HepG2 (cell line): ENCODE data around the gene CUL9. TPM values are rescaled to one million over a fixed set of nuclear protein-coding genes. Genes with fewer than 3 reads are reported as not detected.

Experiments
- IRF2 ChIP-seq: IDR thresholded peaks from 2 replicates; pipeline ENCODE4 v1.6.1; 2018; ENCODE audit warnings: missing genetic modification reagents, missing compliant biosample characterization
- RARA ChIP-seq: IDR thresholded peaks from 2 replicates; pipeline ENCODE4 v1.6.1; 2016; ENCODE audit warnings: missing genetic modification reagents, missing compliant biosample characterization
- SMAD1 ChIP-seq: sonication (generic); formaldehyde crosslinking; IDR thresholded peaks from 2 replicates; pipeline ENCODE4 v1.4.0; 2020; ENCODE audit warnings: missing genetic modification reagents, low read depth, mild to moderate bottlenecking, borderline replicate concordance
- SMARCE1 ChIP-seq: fragments of 450-650 bp; IDR thresholded peaks from 2 replicates; pipeline ENCODE4 v1.6.1; 2017; ENCODE audit warnings: borderline replicate concordance
- SMC3 ChIP-seq: IDR thresholded peaks from 2 replicates; pipeline ENCODE4 v1.6.1; 2011; ENCODE audit warnings: low read length, improper control_type of control experiment
- TARDBP ChIP-seq: sonication (generic); formaldehyde crosslinking; IDR thresholded peaks from 2 replicates; pipeline ENCODE4 v1.8.0; 2022; ENCODE audit warnings: mild to moderate bottlenecking, missing genetic modification reagents
- TBX2 ChIP-seq: sonication (generic); formaldehyde crosslinking; IDR thresholded peaks from 2 replicates; pipeline ENCODE4 v1.5.0; 2020; ENCODE audit warnings: missing genetic modification reagents, mild to moderate bottlenecking, borderline replicate concordance
- ZFP1 ChIP-seq: IDR thresholded peaks from 2 replicates; pipeline ENCODE4 v1.6.1; 2016
- ZNF468 ChIP-seq: sonication (generic); formaldehyde crosslinking; IDR thresholded peaks from 2 replicates; pipeline ENCODE4 v1.8.0; 2022; ENCODE audit warnings: mild to moderate bottlenecking, moderate library complexity, missing genetic modification reagents
- ZNF749 ChIP-seq: sonication (generic); formaldehyde crosslinking; IDR thresholded peaks from 2 replicates; pipeline ENCODE4 v1.8.0; 2022; ENCODE audit warnings: mild to moderate bottlenecking, missing genetic modification reagents, moderate library complexity, borderline replicate concordance
- polyA plus RNA-seq, 8 experiments: library from polyadenylated mRNA; depleted of rRNA in 3 of 8; stranded (reverse) in 7 of 8; unstranded in 1 of 8; fragments of >200 nt; fragmentation: Illumina TruSeq in 4 of 8; extraction: Trizol in 4 of 8; gene quantifications; 2 replicates each; pipeline versions ENCODE4 v1.2.1 to v1.2.3, GENCODE V29; 2011 to 2016; ENCODE audit warnings: low read depth in 4 of 8, missing spikeins in 1 of 8, mixed read lengths in 1 of 8; ENCODE audit not compliant: insufficient read depth in 1 of 8
- total RNA-seq, 5 experiments: library from RNA; depleted of rRNA; stranded (reverse); fragments of >200 nt; fragmentation: Illumina TruSeq; extraction: Trizol; gene quantifications; 2 replicates each; pipeline ENCODE4 v1.2.3, GENCODE V29; 2016; ENCODE audit warnings: low read depth in 1 of 5
- TF ChIP-seq, protein P1 (sequence below): sonication (generic); formaldehyde crosslinking; IDR thresholded peaks from 2 replicates; pipeline ENCODE4 v1.4.0; 2020; ENCODE audit warnings: mild to moderate bottlenecking, missing genetic modification reagents
- TF ChIP-seq, protein P2 (sequence below): sonication (generic); formaldehyde crosslinking; IDR thresholded peaks from 2 replicates; pipeline ENCODE4 v1.5.0; 2020; ENCODE audit warnings: mild to moderate bottlenecking, missing genetic modification reagents, borderline replicate concordance
- TF ChIP-seq, protein P3 (sequence below): sonication (generic); formaldehyde crosslinking; IDR thresholded peaks from 2 replicates; pipeline ENCODE4 v1.4.0; 2020; ENCODE audit warnings: missing genetic modification reagents; ENCODE audit errors: not compliant biosample characterization
- TF ChIP-seq, protein P4 (sequence below): sonication (generic); formaldehyde crosslinking; conservative IDR thresholded peaks from 2 replicates; pipeline ENCODE4 v1.4.0; 2020; ENCODE audit warnings: missing genetic modification reagents

CUL9 gene
- total and polyA plus RNA-seq, 2 of the 13 experiments (the other 11 are each of a cell fraction or from before 2014, with no cell fraction given) = 11.4 to 13.7 TPM

DNA sequence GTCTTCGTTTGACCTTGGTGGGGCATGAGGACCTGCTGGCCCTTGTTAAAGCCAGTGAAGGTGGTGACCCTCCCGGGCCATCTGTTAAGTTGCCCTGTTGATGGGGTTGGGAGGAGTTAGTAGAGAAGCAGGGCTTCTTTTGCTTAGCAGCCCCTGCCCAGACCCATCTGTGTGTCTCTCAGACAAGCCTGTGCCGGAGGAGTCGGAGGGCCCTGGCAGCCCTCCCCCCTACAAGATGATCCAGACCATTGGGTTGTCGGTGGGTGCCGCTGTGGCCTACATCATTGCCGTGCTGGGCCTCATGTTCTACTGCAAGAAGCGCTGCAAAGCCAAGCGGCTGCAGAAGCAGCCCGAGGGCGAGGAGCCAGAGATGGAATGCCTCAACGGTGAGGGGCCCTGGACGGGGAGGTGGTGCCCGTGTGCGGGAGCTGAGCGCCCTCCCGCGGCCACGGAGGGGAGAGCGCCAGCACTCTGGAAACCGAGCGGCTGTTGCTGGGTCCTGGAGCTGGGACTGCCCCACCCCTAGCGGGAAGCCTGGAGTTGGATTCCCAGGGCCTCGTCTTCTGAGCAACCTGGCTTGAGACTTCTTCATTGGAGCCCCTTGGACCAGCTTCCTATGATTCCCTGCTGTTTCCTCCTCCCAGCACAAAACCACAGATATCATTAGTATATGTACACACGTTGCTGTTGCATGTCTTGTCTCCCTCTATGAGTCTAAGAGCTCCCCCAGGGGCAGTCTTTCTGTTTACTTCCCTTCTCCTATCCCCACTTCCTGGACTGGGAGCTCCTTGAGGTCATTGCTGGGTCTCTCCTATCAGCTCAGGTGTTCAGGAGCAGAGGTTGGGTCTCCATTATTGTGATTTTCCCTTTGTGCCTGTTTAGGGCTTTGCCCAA is 38.5 kb upstream of the CUL9 start (continued):
- no peak for TF ChIP-seq RARA
- peak; percentile 55; the same call in 1 of the 2 replicates for TF ChIP-seq TBX2 (CRISPR knock-in tag)
- TF ChIP-seq, protein P1, sequence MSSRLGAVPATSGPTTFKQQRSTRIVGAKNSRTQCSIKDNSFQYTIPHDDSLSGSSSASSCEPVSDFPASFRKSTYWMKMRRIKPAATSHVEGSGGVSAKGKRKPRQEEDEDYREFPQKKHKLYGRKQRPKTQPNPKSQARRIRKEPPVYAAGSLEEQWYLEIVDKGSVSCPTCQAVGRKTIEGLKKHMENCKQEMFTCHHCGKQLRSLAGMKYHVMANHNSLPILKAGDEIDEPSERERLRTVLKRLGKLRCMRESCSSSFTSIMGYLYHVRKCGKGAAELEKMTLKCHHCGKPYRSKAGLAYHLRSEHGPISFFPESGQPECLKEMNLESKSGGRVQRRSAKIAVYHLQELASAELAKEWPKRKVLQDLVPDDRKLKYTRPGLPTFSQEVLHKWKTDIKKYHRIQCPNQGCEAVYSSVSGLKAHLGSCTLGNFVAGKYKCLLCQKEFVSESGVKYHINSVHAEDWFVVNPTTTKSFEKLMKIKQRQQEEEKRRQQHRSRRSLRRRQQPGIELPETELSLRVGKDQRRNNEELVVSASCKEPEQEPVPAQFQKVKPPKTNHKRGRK (CRISPR knock-in tag) = no peak
- peak; percentile 78; the same call in 1 of the 2 replicates for TF ChIP-seq SMC3
- TF ChIP-seq ZFP1 (CRISPR knock-in tag) = 0 out of 2 replicates have a peak, but pooled peaks have one; percentile 37
- peak; percentile 56; the same call in 1 of the 2 replicates for TF ChIP-seq IRF2 (CRISPR knock-in tag)
- TF ChIP-seq, protein P2, sequence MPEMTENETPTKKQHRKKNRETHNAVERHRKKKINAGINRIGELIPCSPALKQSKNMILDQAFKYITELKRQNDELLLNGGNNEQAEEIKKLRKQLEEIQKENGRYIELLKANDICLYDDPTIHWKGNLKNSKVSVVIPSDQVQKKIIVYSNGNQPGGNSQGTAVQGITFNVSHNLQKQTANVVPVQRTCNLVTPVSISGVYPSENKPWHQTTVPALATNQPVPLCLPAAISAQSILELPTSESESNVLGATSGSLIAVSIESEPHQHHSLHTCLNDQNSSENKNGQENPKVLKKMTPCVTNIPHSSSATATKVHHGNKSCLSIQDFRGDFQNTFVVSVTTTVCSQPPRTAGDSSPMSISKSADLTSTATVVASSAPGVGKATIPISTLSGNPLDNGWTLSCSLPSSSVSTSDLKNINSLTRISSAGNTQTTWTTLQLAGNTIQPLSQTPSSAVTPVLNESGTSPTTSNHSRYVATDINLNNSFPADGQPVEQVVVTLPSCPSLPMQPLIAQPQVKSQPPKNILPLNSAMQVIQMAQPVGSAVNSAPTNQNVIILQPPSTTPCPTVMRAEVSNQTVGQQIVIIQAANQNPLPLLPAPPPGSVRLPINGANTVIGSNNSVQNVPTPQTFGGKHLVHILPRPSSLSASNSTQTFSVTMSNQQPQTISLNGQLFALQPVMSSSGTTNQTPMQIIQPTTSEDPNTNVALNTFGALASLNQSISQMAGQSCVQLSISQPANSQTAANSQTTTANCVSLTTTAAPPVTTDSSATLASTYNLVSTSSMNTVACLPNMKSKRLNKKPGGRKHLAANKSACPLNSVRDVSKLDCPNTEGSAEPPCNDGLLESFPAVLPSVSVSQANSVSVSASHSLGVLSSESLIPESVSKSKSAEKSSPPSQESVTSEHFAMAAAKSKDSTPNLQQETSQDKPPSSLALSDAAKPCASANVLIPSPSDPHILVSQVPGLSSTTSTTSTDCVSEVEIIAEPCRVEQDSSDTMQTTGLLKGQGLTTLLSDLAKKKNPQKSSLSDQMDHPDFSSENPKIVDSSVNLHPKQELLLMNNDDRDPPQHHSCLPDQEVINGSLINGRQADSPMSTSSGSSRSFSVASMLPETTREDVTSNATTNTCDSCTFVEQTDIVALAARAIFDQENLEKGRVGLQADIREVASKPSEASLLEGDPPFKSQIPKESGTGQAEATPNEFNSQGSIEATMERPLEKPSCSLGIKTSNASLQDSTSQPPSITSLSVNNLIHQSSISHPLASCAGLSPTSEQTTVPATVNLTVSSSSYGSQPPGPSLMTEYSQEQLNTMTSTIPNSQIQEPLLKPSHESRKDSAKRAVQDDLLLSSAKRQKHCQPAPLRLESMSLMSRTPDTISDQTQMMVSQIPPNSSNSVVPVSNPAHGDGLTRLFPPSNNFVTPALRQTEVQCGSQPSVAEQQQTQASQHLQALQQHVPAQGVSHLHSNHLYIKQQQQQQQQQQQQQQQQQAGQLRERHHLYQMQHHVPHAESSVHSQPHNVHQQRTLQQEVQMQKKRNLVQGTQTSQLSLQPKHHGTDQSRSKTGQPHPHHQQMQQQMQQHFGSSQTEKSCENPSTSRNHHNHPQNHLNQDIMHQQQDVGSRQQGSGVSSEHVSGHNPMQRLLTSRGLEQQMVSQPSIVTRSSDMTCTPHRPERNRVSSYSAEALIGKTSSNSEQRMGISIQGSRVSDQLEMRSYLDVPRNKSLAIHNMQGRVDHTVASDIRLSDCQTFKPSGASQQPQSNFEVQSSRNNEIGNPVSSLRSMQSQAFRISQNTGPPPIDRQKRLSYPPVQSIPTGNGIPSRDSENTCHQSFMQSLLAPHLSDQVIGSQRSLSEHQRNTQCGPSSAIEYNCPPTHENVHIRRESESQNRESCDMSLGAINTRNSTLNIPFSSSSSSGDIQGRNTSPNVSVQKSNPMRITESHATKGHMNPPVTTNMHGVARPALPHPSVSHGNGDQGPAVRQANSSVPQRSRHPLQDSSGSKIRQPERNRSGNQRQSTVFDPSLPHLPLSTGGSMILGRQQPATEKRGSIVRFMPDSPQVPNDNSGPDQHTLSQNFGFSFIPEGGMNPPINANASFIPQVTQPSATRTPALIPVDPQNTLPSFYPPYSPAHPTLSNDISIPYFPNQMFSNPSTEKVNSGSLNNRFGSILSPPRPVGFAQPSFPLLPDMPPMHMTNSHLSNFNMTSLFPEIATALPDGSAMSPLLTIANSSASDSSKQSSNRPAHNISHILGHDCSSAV (CRISPR knock-in tag) = no peak
- TF ChIP-seq, protein P3, sequence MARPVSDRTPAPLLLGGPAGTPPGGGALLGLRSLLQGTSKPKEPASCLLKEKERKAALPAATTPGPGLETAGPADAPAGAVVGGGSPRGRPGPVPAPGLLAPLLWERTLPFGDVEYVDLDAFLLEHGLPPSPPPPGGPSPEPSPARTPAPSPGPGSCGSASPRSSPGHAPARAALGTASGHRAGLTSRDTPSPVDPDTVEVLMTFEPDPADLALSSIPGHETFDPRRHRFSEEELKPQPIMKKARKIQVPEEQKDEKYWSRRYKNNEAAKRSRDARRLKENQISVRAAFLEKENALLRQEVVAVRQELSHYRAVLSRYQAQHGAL (CRISPR knock-in tag) = no peak
- TF ChIP-seq SMAD1 (CRISPR knock-in tag) = no peak; the same call in 1 of the 2 replicates
- no peak for TF ChIP-seq ZNF749 (CRISPR knock-in tag)
- no peak for TF ChIP-seq ZNF468 (CRISPR knock-in tag)
- TF ChIP-seq, protein P4, sequence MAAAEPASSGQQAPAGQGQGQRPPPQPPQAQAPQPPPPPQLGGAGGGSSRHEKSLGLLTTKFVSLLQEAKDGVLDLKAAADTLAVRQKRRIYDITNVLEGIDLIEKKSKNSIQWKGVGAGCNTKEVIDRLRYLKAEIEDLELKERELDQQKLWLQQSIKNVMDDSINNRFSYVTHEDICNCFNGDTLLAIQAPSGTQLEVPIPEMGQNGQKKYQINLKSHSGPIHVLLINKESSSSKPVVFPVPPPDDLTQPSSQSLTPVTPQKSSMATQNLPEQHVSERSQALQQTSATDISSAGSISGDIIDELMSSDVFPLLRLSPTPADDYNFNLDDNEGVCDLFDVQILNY (CRISPR knock-in tag) = no peak
- 0 out of 2 replicates have a peak, but pooled peaks have one; percentile 40 for TF ChIP-seq TARDBP
- TF ChIP-seq SMARCE1 = no peak
